ENCODE data around the gene ZBTB48.

Gene ZBTB48

DNA sequence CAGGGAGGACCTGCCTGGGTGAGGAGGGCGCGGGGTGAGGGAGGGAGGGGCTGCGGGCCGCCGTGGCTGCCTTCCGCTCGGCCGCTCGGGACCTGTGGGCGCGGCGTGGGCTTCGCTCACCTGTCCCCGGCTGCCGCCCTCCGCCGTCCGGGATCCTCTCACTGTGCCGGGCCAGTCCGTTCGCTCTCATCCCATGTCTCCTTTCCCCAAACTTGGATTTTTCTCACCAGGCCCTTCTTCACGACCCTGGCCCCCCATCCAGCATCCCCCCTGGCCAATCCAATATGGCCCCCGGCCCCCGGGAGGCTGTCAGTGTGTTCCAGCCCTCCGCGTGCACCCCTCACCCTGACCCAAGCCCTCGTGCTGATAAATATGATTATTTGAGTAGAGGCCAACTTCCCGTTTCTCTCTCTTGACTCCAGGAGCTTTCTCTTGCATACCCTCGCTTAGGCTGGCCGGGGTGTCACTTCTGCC lies 362 bp downstream of the ZBTB48 start:
- in situ Hi-C loops (cut with HindIII; ENCODE audit: low pct_unique_long_range_greater_than_20kb, low sequenced_read_pairs), result no loop called here
- no peak for TF ChIP-seq JUND (IDR thresholded peaks at IDR 0.05; ENCODE audit: low read depth)
- no peak for DNase-seq (ENCODE audit: low read depth in 1 of 2, low spot score in 1 of 2)

- no peak for TF ChIP-seq JUND (IDR thresholded peaks at IDR 0.05; ENCODE audit: low read depth)
- in situ Hi-C loops (cut with HindIII; ENCODE audit: low pct_unique_long_range_greater_than_20kb, low sequenced_read_pairs), result no loop called here
- no peak for DNase-seq (ENCODE audit: low read depth in 1 of 2, low spot score in 1 of 2)
Observed at GRCh38 chr1:6580593-6581409, 1.0 kb downstream of the ZBTB48 start.

DNA sequence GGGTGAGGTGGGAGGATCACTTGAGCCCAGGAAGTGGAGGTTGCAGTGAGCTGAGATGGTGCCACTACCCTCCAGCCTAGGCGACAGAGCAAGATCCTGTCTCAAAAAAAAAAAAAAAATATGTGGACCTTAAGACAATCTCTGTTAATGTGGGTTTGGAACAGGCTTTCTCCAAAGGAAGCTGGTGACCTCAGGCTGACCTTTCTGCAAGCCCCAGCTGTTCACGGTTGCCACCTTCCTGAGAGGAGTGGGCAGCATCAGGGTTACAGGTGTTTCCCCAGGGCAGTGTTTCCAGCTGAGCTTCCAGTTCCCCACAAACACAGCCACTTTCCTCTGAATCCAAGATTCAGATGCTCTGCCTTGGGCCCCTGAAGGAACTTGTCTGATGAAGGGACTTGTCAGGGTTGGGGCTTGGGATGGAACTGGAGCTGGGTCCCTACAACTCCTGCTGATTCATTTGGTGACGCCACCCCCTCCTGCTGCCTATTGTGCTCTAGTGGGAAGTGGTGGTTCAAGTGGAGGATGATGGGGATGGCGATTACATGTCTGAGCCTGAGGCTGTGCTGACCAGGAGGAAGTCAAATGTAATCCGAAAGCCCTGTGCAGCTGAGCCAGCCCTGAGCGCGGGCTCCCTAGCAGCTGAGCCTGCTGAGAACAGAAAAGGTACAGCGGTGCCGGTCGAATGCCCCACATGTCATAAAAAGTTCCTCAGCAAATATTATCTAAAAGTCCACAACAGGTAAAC lies 1.9 kb downstream of the ZBTB48 start:
- TF ChIP-seq JUND (IDR thresholded peaks at IDR 0.05; ENCODE audit: low read depth), result no peak
- in situ Hi-C loops (cut with HindIII; ENCODE audit: low pct_unique_long_range_greater_than_20kb, low sequenced_read_pairs), result no loop called here
- DNase-seq (ENCODE audit: low read depth in 1 of 2, low spot score in 1 of 2), result no peak

- DNase-seq (ENCODE audit: low read depth in 1 of 2, low spot score in 1 of 2), result no peak
- TF ChIP-seq JUND (IDR thresholded peaks at IDR 0.05; ENCODE audit: low read depth), result no peak
- in situ Hi-C loops (cut with HindIII; ENCODE audit: low pct_unique_long_range_greater_than_20kb, low sequenced_read_pairs), result no loop called here
Observed at GRCh38 chr1:6582370-6582769, 2.6 kb downstream of the ZBTB48 start.

GRCh38 chr1:6584126-6585080 lies 4.6 kb downstream of the ZBTB48 start:
- DNase-seq (ENCODE audit: low read depth in 1 of 2, low spot score in 1 of 2), result no peak
- in situ Hi-C loops (cut with HindIII; ENCODE audit: low pct_unique_long_range_greater_than_20kb, low sequenced_read_pairs), result no loop called here
- TF ChIP-seq JUND (IDR thresholded peaks at IDR 0.05; ENCODE audit: low read depth), result no peak

DNA sequence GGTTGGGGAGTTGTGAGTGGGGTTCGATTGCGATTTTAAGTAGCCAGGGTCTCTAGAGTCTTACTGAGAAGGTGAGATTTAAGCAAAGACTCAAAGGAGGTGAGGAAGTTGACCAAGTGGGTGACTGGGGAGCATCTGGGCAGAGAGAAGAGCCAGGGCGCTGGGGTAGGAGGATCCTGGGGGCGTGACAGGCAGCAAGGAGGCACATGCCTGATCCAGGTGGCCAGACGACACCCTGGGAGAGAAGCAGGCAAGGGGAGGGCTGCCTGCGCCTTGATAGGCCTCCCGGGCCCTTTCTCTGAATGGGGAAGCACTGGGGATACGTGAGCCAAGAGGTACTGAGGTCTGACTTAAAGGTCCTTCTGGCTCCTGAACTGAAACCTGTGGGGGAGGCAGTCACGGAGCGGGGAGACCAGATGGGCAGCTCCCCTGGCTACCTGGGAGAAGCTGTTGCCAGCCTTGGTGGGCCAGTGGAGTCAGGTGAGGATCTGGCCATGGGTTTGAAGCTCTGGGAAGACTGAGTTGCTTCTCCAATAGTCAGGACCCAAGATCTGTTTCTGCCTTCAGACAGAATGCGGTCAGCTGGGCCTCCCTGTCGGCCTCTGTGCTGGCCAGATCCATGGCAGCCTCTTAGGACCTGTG lies 5.4 kb downstream of the ZBTB48 start:
- in situ Hi-C loops (cut with HindIII; ENCODE audit: low pct_unique_long_range_greater_than_20kb, low sequenced_read_pairs), result no loop called here
- no peak for DNase-seq (ENCODE audit: low read depth in 1 of 2, low spot score in 1 of 2)
- no peak for TF ChIP-seq JUND (IDR thresholded peaks at IDR 0.05; ENCODE audit: low read depth)

- no peak for DNase-seq (ENCODE audit: low read depth in 1 of 2, low spot score in 1 of 2)
- TF ChIP-seq JUND (IDR thresholded peaks at IDR 0.05; ENCODE audit: low read depth), result no peak
- in situ Hi-C loops (cut with HindIII; ENCODE audit: low pct_unique_long_range_greater_than_20kb, low sequenced_read_pairs), result no loop called here
Observed at GRCh38 chr1:6585841-6586240, 6.0 kb downstream of the ZBTB48 start.

GRCh38 chr1:6586404-6586816 lies 6.6 kb downstream of the ZBTB48 start:
- in situ Hi-C loops (cut with HindIII; ENCODE audit: low pct_unique_long_range_greater_than_20kb, low sequenced_read_pairs), result no loop called here
- TF ChIP-seq JUND (IDR thresholded peaks at IDR 0.05; ENCODE audit: low read depth), result no peak
- no peak for DNase-seq (ENCODE audit: low read depth in 1 of 2, low spot score in 1 of 2)

GRCh38 chr1:6587261-6588005 lies 7.6 kb downstream of the ZBTB48 start:
- no peak for DNase-seq (ENCODE audit: low read depth in 1 of 2, low spot score in 1 of 2)
- TF ChIP-seq JUND (IDR thresholded peaks at IDR 0.05; ENCODE audit: low read depth), result no peak
- in situ Hi-C loops (cut with HindIII; ENCODE audit: low pct_unique_long_range_greater_than_20kb, low sequenced_read_pairs), result no loop called here

DNA sequence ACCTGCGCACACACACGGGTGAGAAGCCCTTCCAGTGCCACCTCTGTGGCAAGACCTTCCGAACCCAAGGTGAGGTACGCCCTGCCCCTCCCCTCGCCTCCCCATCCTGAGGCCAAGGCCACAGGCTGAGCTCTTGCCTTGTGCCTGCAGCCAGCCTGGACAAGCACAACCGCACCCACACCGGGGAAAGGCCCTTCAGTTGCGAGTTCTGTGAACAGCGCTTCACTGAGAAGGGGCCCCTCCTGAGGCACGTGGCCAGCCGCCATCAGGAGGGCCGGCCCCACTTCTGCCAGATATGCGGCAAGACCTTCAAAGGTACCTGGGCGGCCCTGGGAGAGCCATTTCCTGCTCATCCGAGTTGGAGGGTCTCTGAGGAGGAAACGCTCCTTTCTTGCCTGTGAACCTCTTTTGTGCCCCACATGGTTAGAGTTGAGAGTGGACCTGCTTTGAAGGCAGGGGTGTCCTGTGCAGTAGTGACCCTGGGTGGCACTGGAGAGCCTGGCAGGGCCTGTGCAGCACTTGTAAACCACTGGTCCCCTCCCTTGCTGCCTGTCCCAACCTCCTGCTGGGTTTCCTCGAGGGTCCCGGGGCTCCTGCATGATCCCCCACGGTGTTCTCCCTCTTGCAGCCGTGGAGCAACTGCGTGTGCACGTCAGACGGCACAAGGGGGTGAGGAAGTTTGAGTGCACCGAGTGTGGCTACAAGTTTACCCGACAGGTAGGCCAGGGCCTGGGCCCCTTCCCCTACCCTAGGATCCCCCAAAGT lies 8.5 kb downstream of the ZBTB48 start:
- no peak for DNase-seq (ENCODE audit: low read depth in 1 of 2, low spot score in 1 of 2)
- in situ Hi-C loops (cut with HindIII; ENCODE audit: low pct_unique_long_range_greater_than_20kb, low sequenced_read_pairs), result no loop called here
- TF ChIP-seq JUND (IDR thresholded peaks at IDR 0.05; ENCODE audit: low read depth), result no peak
